Measurements from ENCODE around the gene HDAC5.

HDAC5 gene

GRCh38 chr17:44086364-44087311 is 36.8 kb downstream of the HDAC5 start:
- peak; percentile 89 for DNase-seq

- no peak for DNase-seq
Measured at GRCh38 chr17:44085908-44086307, 37.5 kb downstream of the HDAC5 start.

DNA sequence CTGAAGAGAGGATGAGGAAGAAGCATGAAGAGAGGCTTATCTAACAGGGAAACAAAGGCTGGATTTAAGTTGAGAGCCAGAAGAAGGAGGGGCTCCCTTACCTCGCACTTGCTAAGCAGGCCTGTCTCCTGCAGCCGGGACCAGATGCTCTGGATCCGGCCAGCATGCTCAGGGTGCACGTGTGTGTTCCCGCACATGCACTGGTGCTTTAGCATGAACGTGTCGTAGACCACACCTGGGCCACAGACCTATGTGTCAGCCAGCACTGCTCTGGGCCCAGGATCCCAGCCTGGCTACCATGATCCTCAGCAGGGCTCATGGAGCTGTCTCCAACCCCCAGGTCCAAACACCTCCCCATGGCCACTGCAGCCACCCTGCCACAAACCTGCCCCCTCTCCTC is 38.5 kb downstream of the HDAC5 start:
- DNase-seq: no peak

DNA sequence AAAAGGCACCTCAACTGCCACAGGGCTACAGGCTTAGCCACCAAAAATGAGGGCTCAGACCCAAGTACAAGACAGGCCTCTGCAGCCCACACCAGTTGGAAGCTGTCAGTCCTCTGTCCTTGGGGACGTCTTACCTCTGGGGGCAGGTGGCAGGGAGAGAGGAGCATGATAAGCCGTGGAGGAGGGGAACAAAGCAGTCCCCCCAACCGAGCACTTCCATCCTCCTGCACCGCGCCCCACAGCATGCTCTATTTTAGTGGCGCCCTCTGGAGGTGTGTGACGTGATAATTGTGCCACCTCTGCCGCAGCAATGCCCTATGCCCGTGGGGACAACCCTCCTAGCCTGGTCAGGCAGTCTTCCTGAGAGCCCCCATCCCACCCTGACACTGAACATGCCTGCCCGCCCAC is 39.3 kb downstream of the HDAC5 start:
- DNase-seq: no peak

- no peak for DNase-seq
Measured at GRCh38 chr17:44083250-44083849, 40.1 kb downstream of the HDAC5 start.

DNA sequence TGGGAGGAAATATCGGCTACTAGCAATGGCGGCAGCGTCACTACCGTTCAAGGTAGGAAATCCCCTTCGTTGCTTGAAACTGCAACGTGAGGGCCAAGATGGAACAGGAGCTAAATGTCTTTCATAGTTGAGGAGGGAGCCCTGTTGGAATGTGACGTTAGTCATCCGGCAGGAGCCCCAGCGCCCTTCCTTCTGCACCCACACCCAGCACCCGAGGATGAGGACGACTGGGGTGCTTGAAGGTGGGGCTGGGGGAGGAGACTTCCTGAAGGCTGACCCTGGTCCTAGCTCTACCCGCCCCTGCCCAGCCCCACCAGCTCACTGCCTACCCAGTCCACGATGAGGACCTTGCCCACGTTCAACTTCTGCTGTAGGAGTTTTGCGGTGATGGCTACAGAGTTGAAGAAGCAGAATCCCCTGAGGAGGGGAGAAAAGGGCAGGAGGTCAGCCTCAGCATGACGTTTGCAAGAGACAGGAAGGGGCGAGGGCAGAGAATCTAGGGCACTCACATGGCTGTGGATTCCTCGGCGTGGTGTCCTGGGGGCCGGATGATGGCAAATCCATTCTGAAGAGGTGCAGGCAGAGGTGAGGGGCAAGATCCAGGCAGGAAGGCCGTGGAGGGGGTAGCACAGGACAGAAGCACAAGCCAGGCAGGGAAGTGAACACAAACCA is 41.0 kb downstream of the HDAC5 start:
- no peak for DNase-seq

DNA sequence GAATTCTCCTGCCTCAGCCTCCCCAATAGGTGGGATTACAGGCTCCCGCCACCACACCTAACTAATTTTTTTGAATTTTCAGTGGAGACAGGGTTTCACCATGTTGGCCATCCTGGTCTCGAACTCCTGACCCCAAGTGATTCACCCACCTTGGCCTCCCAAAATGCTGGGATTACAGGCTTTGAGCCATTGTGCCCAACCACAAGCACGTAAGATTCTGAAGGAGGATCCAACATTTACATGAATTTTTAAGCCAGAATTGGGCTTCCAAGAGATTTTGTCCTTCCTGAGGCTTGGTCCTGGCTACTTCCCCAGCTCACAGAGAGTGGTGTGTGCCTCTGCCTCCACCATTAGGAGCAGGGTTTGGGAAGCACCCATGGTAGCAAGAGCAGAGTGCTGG is 41.8 kb downstream of the HDAC5 start:
- no peak for DNase-seq

DNA sequence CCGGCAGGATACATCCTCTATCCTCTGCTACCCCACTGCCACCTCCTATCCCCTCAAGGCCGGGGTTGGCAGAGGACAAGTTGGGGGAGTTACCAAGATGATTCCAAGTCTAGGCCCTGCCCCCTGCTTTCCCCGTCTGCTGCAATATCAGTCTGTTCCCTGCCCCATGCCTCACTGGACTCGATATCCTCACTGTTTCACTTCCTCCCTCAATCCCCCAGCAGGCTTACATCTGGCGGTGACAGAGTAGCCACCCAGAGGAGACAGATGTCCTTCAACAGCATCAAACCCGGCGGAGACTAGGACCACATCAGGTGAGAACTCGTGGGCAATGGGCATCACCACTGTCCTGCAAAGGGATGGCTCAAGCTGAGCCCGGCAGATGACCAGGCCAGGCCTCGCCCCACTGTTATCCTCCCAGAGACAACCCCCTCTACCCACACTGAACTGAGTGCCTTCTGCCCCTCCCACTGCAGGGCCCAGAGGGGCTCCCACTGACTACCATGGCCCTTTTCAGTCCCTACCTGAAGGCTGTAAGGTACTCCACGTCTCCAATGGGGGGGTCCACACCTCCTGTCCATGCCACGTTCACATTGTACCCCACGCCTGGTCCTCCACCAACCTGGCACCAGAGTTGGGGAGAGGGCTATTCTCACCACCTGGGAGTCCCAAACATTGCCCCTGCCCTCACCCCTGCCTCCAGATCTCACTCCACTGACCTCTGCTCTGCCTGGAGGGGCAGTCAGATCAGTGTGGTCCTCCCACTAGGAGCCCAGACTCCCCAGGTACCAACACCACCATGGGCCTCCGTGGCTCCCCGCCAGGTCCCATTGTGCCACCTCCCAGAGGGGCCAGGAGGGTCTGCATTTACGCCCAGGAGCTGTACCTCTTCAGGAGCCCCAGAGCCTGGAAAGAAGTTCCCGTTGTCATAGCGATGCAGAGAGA is 43.3 kb downstream of the HDAC5 start:
- DNase-seq: no peak

GRCh38 chr17:44078412-44078811 is 45.0 kb downstream of the HDAC5 start:
- no peak for DNase-seq

DNA sequence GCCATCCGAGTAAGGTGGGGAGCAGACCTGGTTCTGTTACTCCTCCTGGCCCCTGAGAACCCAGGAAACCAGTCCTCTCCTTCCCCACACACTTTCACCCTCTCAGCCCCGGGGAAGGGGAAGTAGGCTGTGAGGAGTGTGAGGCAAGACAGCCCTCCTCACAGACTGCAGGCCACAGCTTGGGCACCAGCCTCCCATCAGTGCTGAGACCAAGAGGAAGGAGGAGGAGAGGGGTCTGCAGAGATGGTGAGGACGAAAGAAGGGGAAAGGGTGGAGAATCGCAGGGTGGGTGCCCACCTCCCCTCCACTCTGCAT is 45.9 kb downstream of the HDAC5 start:
- no peak for DNase-seq

DNA sequence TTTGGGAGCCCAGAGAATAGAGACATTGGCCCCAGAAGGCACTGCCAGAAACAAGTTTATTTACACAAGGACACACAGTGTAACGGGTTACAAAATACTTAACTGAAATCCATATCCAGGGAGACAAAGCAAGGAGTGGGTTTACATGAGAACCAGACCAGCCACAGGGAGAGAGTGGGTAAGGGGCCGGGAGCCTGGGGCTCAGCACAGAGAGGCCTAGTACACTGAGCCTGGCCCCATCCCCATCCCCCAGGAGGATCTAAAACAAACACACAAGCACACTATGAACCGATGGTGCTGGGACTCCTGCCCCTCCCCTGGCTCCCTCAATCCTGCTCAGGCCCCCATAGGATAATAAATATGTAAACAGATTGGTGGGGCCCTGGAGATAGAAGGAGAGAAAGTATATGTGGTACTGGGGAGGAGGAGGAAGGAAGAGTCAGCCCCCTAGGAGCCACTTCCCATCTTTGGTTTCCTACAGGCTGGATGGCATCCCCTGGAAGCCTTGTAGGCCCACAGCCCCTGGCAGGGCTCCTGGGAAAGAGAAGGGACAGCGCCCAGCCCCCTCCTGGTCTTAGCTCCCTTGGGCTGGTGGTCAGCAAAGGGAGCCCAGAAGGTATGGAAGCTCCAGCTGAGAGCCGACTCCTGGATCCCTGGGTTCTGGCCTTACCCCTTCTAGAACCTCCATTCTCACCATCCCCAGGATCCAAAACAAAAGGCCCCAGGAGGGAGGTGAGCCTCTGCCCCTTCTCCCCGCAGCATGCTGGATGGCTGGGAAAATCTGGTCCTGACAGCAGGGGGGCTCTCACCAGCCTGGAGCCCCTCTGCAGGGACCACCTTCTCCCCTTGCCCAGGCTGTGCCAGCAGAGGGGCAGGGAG is 46.5 kb downstream of the HDAC5 start:
- DNase-seq: no peak

DNA sequence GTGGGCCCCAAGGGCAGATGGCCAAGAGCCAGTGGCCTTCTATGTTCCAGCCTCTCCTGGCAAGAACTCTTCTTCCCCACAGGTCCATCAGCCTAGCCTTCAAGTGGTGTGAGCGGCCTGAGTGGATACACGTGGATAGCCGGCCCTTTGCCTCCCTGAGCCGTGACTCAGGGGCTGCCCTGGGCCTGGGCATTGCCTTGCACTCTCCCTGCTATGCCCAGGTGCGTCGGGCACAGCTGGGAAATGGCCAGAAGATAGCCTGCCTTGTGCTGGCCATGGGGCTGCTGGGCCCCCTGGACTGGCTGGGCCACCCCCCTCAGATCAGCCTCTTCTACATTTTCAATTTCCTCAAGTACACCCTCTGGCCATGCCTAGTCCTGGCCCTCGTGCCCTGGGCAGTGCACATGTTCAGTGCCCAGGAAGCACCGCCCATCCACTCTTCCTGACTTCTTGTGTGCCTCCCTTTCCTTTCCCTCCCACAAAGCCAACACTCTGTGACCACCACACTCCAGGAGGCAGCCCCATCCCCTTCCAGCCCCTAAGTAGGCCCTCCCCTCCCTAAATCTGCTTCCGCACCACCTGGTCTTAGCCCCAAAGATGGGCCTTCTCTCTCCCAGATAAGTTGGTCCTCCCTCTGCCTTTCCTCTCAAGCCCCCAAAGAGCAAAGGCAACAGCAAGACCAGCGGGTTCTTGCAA is 47.7 kb downstream of the HDAC5 start:
- DNase-seq: no peak

DNA sequence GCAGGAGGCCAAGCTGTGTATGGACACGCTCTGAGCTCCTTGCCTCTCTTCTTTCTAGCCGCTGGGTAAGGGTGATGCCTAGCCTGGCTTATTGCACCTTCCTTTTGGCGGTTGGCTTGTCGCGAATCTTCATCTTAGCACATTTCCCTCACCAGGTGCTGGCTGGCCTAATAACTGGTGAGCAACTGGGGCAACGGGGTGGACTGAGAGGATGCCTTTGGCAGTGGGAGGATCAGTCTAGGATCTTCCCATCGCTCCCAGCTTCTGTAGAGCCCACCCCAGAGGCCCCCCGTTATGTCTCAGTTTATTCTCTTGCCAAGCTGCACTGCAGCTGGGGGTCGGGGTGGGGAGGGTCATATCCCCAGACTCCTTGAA is 48.5 kb downstream of the HDAC5 start:
- DNase-seq: no peak

DNA sequence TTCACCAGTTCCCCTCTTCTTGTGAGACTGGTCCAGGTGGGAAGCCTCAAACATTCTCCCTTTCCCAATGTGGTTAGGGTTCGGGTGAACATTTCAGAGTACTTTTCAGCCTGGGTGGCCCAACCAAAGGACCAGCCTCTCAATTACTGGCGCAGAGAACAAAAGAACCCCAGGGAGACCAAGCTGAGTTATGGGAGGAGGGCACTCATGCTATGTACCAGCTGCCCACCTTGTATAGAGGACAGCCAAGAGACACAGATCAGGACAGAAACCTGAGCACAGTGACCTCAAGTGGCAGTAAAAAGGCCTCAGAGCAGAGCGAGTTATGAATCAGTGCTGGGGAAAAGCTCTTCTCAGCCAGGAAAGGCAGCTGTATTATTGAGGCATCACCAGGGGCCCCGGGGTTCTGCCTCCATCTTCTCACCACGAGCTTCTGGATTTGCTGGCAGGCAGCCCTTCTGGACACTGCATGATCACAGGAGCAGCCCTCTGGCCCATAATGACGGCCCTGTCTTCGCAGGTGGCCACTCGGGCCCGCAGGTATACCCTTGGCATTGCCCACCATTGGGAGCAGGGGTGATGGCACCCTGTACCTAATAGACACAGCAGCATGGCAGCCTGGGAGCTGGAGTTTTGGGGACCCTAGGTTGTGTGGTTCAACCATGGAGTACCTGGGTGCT is 49.1 kb downstream of the HDAC5 start:
- DNase-seq: no peak

GRCh38 chr17:44071772-44072171 is 51.7 kb downstream of the HDAC5 start:
- peak; percentile 59 for DNase-seq

DNA sequence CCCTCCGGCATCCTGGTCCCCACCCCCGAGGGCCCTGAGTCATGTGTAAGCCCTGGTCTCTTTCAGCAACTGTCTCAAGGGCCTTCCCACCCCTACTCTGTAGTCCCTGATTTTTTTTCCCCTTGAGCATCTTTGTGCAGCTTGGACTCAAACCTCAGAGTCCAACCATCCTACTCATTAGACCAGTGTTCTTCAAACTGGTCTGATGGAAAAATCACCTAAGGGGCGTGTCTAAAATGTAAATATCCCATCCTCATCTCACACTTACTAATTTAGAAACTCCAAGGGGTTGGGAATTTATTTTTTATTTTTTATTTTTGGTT is 52.3 kb downstream of the HDAC5 start:
- DNase-seq: no peak

GRCh38 chr17:44070455-44071197 is 52.8 kb downstream of the HDAC5 start, which contains the start of gene G6PC3:
G6PC3 (plus strand) TSS chr17:44070735; CDS start chr17:44070966, 231 bp downstream.
- peak; percentile 99 for DNase-seq

DNA sequence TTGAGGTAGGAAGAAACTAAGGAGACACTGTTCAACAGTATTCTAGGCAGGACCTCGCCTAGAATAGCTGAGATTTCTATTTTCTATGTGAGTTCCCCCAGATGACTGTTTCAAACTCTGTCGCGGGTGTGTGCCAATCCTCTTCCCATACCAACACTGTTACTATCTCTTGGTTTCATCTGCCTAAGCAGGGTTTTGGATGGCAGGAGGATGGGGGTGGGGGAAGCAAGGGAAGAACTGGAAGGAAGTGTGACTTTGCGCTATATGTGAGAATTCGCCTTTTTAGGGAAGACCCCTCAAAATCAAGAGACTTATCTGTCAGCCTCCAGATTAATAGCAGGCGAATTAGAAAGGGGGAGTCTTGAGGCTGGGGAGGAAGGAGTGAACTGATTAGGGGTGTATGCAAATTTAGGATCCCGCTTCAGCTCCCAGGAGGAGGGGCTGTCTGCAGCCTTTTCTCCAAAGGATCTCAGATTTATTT is 53.4 kb downstream of the HDAC5 start:
- no peak for DNase-seq

DNA sequence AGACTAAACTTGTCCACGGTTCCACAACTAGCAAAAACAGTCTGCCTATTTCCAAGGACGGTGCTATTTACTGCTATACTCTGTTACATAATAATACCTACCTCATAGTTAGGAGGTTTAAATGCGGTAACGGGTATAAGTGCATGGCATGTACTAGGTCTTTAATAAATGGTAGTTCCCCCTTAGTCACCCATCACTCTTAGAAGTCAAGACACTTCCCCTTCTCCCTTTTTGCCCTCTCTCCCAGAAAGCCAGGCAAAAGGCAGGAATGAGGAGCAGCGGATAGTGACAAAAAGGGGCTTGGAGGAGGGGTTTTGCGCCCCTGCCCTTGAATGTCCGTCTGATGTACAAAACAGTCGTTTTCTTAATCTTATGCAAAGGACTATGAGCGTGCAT is 55.9 kb downstream of the HDAC5 start:
- no peak for DNase-seq
